Esophagus squamous epithelium (tissue), 4 donors: ENCODE results near the gene PLAGL2.

Experiments used
- POLR2A ChIP-seq, 4 donors: fragments of 450-650 bp; IDR thresholded peaks; one replicate each; pipeline ENCODE4 v1.6.1; 2017; ENCODE audit warnings: antibody characterized with exemption in 4 of 4, mild to moderate bottlenecking in 4 of 4, moderate library complexity in 3 of 4
- TF ChIP-seq, protein P1 (sequence below), 6 experiments: fragments of 450-650 bp in 4 of 6; fragments of 200-600 bp in 2 of 6; sonication (generic) in 2 of 6; IDR thresholded peaks; one replicate each; pipeline ENCODE4 v1.5.1; 2016 to 2019; ENCODE audit warnings: antibody characterized with exemption in 6 of 6, mild to moderate bottlenecking in 4 of 6, moderate library complexity in 4 of 6

DNA sequence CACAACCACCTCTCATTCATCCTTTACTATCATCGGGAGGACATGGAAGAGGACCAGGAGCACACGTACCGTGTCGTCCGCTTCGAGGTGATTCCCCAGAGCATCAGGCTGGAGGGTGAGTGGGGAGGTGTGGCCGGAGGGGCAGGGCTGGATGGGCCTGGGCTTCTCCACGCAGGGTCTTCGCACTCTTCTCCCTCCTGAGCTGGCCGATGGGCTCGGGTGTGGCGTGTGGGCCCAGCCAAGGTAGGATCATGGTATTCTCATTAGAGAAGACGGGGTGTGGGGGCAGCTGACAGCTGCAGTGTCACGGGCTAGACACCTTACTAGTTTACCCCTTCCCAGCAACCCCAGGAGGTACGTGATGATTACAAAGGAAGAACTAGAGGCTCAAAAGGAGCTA, 64.6 kb downstream of the PLAGL2 start:
- TF ChIP-seq POLR2A (IDR thresholded peaks at IDR 0.05), result no peak
- TF ChIP-seq, protein P1, sequence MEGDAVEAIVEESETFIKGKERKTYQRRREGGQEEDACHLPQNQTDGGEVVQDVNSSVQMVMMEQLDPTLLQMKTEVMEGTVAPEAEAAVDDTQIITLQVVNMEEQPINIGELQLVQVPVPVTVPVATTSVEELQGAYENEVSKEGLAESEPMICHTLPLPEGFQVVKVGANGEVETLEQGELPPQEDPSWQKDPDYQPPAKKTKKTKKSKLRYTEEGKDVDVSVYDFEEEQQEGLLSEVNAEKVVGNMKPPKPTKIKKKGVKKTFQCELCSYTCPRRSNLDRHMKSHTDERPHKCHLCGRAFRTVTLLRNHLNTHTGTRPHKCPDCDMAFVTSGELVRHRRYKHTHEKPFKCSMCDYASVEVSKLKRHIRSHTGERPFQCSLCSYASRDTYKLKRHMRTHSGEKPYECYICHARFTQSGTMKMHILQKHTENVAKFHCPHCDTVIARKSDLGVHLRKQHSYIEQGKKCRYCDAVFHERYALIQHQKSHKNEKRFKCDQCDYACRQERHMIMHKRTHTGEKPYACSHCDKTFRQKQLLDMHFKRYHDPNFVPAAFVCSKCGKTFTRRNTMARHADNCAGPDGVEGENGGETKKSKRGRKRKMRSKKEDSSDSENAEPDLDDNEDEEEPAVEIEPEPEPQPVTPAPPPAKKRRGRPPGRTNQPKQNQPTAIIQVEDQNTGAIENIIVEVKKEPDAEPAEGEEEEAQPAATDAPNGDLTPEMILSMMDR (IDR thresholded peaks at IDR 0.05), result no peak
